ENCODE results near the gene MC3R. TPM values are rescaled to one million over a fixed set of nuclear protein-coding genes. Genes with fewer than 3 reads are reported as not detected.

MC3R gene
- not detected in 2 replicates for total RNA-seq

DNA sequence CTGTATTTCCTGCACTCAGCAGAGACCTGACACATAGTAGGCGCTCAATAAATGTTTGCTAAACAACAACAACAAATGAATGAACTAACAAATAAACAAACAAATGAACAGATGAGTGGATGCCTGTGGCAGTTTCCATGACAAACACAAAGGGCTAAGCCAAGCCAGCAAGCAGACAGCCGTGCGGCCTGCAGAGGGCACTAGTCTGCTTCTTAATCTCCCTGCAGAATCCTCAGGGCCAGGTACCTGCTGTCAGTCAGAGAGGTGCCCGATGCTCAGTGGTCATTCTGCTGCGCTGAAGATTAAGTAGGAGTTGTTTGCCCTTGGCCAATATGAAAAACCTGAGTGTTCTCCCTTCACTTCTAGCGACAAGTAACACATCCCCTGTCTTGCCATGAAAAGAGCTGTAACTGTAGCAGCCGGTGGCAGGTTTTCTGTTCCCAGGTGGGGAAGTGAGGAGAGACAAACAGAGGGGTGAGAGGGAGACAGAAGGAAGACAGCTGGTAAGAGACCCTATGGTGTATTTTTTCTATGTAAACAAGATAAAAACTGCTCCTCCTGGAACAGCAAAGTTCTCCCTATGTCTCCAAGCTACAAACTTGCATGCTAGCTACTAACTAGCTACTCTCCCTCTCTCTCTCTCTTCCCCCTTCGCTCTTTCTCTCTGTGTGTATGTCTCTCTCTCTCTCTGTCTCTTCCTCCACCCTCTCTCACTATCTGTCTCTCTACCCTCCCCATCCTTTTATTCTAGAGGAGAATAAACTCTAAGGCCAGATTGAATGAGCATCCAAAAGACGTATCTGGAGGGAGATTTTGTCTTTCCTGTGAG lies at the start of gene MC3R:
Gene MC3R, plus strand, starts transcription at position 779 of the 829 bp plus-strand sequence. CDS start 112 bp downstream, outside the sequence.

Small RNA genes within 50 kb of the gene (small RNA-seq; reads per million reads assigned to genes)
- gene RNA5SP487 = not detected

Other genes starting within 250 kb of the MC3R start
- not detected in 2 replicates for gene CBLN4, start 243.2 kb upstream of the MC3R start, total RNA-seq
- gene FAM210B, start 110.2 kb downstream of the MC3R start, total RNA-seq = 52.1 and 54.2 TPM in 2 replicates
- 18.6 and 43.6 TPM in 2 replicates for gene AURKA, start 143.5 kb downstream of the MC3R start, total RNA-seq
- 31.7 and 43.6 TPM in 2 replicates for gene CSTF1, start 143.9 kb downstream of the MC3R start, total RNA-seq
- gene CASS4, start 163.5 kb downstream of the MC3R start, total RNA-seq = under 0.01 TPM in 2 replicates
- 72.5 and 75.3 TPM in 2 replicates for gene RTF2, start 219.9 kb downstream of the MC3R start, total RNA-seq

Data from vein endothelial cell (primary cell).